ENCODE results near the gene SPAG16. TPM values are rescaled to one million over a fixed set of nuclear protein-coding genes. Genes with fewer than 3 reads are reported as not detected.

SPAG16 gene
- total RNA-seq, 4 donors from 2014 or later = 1.2 to 30.8 (median 16.2) TPM

DNA sequence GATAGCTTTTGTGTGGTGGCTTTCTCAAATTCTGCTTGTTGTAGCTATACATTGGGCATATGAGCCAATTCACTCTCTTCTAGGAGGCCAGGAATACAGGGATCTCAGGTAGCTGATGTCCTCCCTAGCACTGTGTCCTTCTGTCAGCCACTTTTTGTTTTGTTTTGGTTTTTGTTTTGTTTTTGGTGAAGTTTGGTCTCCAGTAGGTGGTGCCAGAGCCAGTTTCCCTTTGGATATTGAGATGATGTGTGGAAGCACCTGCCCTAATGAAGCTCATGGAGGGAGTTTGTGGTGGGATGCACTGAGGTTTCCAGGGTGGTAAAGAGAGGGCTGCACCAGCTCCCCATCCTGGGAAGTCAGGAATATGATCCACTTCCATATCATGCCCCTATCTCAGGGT is 1026.1 kb downstream of the SPAG16 start:
- intact Hi-C loops (cut with DNase I; ENCODE audit: low total_unique reads) = no loop called here
- TF ChIP-seq, protein P1, sequence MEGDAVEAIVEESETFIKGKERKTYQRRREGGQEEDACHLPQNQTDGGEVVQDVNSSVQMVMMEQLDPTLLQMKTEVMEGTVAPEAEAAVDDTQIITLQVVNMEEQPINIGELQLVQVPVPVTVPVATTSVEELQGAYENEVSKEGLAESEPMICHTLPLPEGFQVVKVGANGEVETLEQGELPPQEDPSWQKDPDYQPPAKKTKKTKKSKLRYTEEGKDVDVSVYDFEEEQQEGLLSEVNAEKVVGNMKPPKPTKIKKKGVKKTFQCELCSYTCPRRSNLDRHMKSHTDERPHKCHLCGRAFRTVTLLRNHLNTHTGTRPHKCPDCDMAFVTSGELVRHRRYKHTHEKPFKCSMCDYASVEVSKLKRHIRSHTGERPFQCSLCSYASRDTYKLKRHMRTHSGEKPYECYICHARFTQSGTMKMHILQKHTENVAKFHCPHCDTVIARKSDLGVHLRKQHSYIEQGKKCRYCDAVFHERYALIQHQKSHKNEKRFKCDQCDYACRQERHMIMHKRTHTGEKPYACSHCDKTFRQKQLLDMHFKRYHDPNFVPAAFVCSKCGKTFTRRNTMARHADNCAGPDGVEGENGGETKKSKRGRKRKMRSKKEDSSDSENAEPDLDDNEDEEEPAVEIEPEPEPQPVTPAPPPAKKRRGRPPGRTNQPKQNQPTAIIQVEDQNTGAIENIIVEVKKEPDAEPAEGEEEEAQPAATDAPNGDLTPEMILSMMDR (IDR thresholded peaks at IDR 0.05) = no peak
- TF ChIP-seq POLR2AphosphoS5 (IDR thresholded peaks at IDR 0.05) (no peak), EP300 (IDR thresholded peaks at IDR 0.05; ENCODE audit: low read depth) (no peak), POLR2A (IDR thresholded peaks at IDR 0.05) (no peak)
- H3K27me3 ChIP-seq = no peaks in the 10 kb centered on the region
- no peak overlapping the region for H3K27ac ChIP-seq
- H3K36me3 ChIP-seq = no peaks in the 10 kb centered on the region
- no peak for DNase-seq
- no peak overlapping the region for H3K4me3 ChIP-seq
- in situ Hi-C loops (cut with MboI; ENCODE audit: low pct_ligation_motif_present in 1 of 4, low pct_unique_long_range_greater_than_20kb in 1 of 4, low sequenced_read_pairs in 3 of 4) = no loop called here
- no peaks in the 10 kb centered on the region for H3K9me3 ChIP-seq
- no peaks in the 10 kb centered on the region for H3K4me1 ChIP-seq

DNA sequence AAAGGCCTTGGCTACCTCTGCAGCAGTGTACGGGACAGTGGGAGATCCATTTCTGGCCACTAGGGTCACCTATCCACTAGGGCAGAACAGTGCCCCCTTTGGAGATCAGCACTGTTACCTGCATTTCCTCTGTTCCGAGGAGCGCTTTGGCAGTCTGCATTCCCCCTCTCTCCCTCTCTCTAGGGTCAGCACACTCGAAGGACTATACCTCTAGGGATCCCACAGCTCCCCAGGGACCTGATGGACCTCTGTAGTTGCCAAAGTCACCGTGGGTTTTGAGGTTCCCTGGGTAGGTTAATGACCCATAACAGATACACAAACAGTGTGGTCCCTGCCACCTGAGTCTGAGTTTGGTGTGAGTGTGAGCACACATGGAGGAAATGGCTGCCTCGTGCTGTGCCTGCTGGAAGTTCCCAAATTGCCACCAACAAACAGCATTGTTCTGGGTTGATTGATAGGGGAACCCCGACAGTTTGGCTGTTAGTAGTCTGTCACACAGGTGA is 1026.8 kb downstream of the SPAG16 start:
- H3K4me3 ChIP-seq = no peak overlapping the region
- in situ Hi-C loops (cut with MboI; ENCODE audit: low pct_ligation_motif_present in 1 of 4, low pct_unique_long_range_greater_than_20kb in 1 of 4, low sequenced_read_pairs in 3 of 4) = no loop called here
- no peak for TF ChIP-seq POLR2AphosphoS5 (IDR thresholded peaks at IDR 0.05)
- TF ChIP-seq POLR2A (IDR thresholded peaks at IDR 0.05) = no peak
- TF ChIP-seq, protein P1 (IDR thresholded peaks at IDR 0.05) = no peak
- TF ChIP-seq EP300 (IDR thresholded peaks at IDR 0.05; ENCODE audit: low read depth) = no peak
- intact Hi-C loops (cut with DNase I; ENCODE audit: low total_unique reads) = no loop called here
- no peak overlapping the region for H3K27ac ChIP-seq
- no peaks in the 10 kb centered on the region for H3K27me3 ChIP-seq
- WGBS, 2 donors (ENCODE audit: low coverage in 1 of 2) = 70% methylated on average over 7 of the region's 7 CpGs; no CpG with 5 or more reads in 1 of the 2 donors
- DNase-seq = no peak
- H3K9me3 ChIP-seq = no peaks in the 10 kb centered on the region
- H3K36me3 ChIP-seq = no peaks in the 10 kb centered on the region
- no peaks in the 10 kb centered on the region for H3K4me1 ChIP-seq

DNA sequence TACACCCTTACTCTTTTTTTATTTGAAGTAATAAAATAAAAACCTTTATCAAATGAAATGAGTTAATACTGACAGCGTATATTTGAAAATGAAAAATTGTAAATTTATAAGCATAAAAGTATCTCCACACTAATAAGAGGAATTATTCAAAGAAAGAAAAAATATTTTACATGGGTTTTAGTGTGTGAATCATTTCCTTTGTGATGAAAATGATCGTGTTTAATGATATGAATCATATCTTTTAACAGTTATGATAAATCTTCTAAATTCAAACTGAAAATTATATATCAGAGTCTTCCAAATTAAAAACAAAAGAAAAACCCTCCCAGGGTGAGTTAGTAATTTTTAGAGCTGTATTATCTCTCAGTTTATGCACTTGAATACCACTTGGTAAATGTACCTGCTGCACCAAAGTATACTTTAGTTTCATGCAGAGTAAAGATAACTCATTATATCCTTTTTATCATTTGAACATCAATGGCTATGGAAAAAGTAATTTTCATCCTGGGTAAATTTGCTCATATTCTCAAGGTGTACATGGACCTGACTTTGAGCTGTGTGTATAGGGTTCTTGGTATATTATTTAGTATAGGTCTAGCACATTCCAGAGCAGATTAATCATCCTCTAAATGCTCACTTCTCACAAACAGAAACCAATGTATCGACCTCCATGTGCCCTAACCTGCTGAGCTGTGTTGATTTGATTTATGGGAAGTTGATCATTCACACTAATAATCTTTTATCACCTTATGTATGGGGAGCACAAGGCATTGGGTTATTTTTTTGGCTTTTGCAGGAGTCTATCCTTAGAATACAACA is 1027.9 kb downstream of the SPAG16 start:
- Histone ChIP-seq H3K4me1 (no peaks in the 10 kb centered on the region), H3K36me3 (no peaks in the 10 kb centered on the region), H3K27ac (no peak overlapping the region), H3K9me3 (no peaks in the 10 kb centered on the region), H3K4me3 (no peak overlapping the region), H3K27me3 (no peaks in the 10 kb centered on the region)
- no peak for TF ChIP-seq POLR2A (IDR thresholded peaks at IDR 0.05)
- TF ChIP-seq POLR2AphosphoS5 (IDR thresholded peaks at IDR 0.05) = no peak
- TF ChIP-seq, protein P1 (IDR thresholded peaks at IDR 0.05) = no peak
- TF ChIP-seq EP300 (IDR thresholded peaks at IDR 0.05; ENCODE audit: low read depth) = no peak
- in situ Hi-C loops (cut with MboI; ENCODE audit: low pct_ligation_motif_present in 1 of 4, low pct_unique_long_range_greater_than_20kb in 1 of 4, low sequenced_read_pairs in 3 of 4) (no loop called here), intact Hi-C loops (cut with DNase I; ENCODE audit: low total_unique reads) (no loop called here)
- 42 to 45% methylated on average over 3 of the region's 3 CpGs for WGBS, 2 donors (ENCODE audit: low coverage in 1 of 2)
- DNase-seq = no peak

DNA sequence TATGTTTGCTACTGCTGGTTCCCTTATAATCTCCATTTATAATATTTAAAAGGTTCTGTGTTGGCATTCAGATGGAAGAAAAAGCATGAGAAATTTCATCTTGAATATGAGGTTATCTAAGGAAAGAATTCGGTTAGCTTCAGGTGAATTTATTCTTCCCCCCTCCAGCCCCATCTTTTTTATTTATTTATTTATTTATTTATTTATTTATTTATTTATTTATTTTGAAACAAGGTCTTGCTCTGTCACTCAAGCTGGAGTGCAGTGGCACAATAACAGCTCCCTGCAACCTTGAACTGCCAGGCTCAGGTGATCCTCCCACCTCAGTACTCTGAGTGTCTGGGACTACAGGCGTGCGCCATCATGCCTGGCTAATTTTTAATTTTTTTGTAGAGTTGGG is 1031.1 kb downstream of the SPAG16 start:
- Histone ChIP-seq H3K4me1 (no peaks in the 10 kb centered on the region), H3K9me3 (no peaks in the 10 kb centered on the region), H3K27ac (no peak overlapping the region), H3K4me3 (no peak overlapping the region), H3K27me3 (no peaks in the 10 kb centered on the region), H3K36me3 (no peaks in the 10 kb centered on the region)
- DNase-seq = no peak
- intact Hi-C loops (cut with DNase I; ENCODE audit: low total_unique reads) = no loop called here
- TF ChIP-seq POLR2AphosphoS5 (IDR thresholded peaks at IDR 0.05) (no peak), EP300 (IDR thresholded peaks at IDR 0.05; ENCODE audit: low read depth) (no peak)
- 82 to 96% methylated on average over 2 to 3 of the region's 3 CpGs for WGBS, 2 donors (ENCODE audit: low coverage in 1 of 2)
- in situ Hi-C loops (cut with MboI; ENCODE audit: low pct_ligation_motif_present in 1 of 4, low pct_unique_long_range_greater_than_20kb in 1 of 4, low sequenced_read_pairs in 3 of 4) = no loop called here

Measured in transverse colon (tissue), 4 donors.